ENCODE data around the gene ULK1. TPM values are rescaled to one million over a fixed set of nuclear protein-coding genes. Genes with fewer than 3 reads are reported as not detected.

Gene ULK1
- total and polyA plus RNA-seq, 9 donors, result 4.5 to 70.1 (median 46.8) TPM

- intact Hi-C loops (cut with DNase I), result loop anchor here in 2 of 4 donors (2.0 to 5.0 kb wide), 3 partner anchors 32 to 65 kb away; partner anchors contain the start of gene PUS1 (in 1 of the 2)
- Histone ChIP-seq H3K27ac (peak overlapping the region; percentile 98), H3K36me3 (no peaks in the 10 kb centered on the region), H3K9me3 (no peaks in the 10 kb centered on the region), H3K4me3 (peak overlapping the region; percentile 60), H3K27me3 (no peaks in the 10 kb centered on the region), H3K4me1 (ENCODE audit: insufficient read depth) (peaks cover 9% of the 10 kb centered on the region)
- TF ChIP-seq, protein P1, sequence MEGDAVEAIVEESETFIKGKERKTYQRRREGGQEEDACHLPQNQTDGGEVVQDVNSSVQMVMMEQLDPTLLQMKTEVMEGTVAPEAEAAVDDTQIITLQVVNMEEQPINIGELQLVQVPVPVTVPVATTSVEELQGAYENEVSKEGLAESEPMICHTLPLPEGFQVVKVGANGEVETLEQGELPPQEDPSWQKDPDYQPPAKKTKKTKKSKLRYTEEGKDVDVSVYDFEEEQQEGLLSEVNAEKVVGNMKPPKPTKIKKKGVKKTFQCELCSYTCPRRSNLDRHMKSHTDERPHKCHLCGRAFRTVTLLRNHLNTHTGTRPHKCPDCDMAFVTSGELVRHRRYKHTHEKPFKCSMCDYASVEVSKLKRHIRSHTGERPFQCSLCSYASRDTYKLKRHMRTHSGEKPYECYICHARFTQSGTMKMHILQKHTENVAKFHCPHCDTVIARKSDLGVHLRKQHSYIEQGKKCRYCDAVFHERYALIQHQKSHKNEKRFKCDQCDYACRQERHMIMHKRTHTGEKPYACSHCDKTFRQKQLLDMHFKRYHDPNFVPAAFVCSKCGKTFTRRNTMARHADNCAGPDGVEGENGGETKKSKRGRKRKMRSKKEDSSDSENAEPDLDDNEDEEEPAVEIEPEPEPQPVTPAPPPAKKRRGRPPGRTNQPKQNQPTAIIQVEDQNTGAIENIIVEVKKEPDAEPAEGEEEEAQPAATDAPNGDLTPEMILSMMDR (IDR thresholded peaks at IDR 0.05), result no peak
- TF ChIP-seq POLR2A (IDR thresholded peaks at IDR 0.05) (no peak), EP300 (IDR thresholded peaks at IDR 0.05) (no peak)
- no peak for DNase-seq
- WGBS, 3 donors, result 51 to 56% (median 54%) methylated on average over 14 of the region's 14 CpGs
Measured at GRCh38 chr12:131896811-131897270, 2.4 kb downstream of the ULK1 start.

- peak in 4 of 5 donors; percentile 44 to 59 (median 50) for DNase-seq
- no peaks in the 10 kb centered on the region for H3K9me3 ChIP-seq
- H3K4me1 ChIP-seq (ENCODE audit: insufficient read depth), result peaks cover 10% of the 10 kb centered on the region
- TF ChIP-seq, protein P1 (IDR thresholded peaks at IDR 0.05), result no peak
- TF ChIP-seq EP300 (IDR thresholded peaks at IDR 0.05) (no peak), POLR2A (IDR thresholded peaks at IDR 0.05) (no peak)
- no peaks in the 10 kb centered on the region for H3K36me3 ChIP-seq
- H3K4me3 ChIP-seq, result no peak overlapping the region
- WGBS, 3 donors, result 85 to 89% (median 85%) methylated on average over 18 of the region's 18 CpGs
- no peaks in the 10 kb centered on the region for H3K27me3 ChIP-seq
- intact Hi-C loops (cut with DNase I), result loop anchor here in 2 of 4 donors (2.0 to 5.0 kb wide), 3 partner anchors 32 to 65 kb away; partner anchors contain the start of gene PUS1 (in 1 of the 2)
- H3K27ac ChIP-seq, result peak overlapping the region; percentile 98
Measured at GRCh38 chr12:131897276-131897675, 2.9 kb downstream of the ULK1 start.

DNA sequence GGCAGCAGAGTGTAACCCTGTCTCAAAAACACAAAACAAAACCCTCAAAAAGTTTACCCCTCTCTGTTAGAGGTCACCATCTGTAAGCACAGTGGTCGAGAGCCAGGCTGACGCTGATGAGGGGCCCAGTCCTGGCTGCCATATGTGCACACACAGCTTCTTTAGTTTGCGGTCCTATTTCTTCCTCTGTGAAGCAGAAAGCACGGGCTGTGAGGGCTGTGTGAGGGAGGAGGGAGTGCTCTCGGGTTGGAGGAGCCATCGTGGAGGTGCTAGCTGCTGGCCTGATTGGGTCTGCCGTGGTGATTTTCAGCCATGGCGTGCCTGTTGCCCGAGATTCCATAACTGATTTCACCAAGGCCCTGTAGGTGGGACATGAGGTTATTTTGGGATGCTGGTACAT, 3.5 kb downstream of the ULK1 start:
- Histone ChIP-seq H3K27me3 (no peaks in the 10 kb centered on the region), H3K36me3 (no peaks in the 10 kb centered on the region), H3K27ac (peak overlapping the region in 1 of 2 donors; percentile 98), H3K4me3 (no peak overlapping the region), H3K4me1 (ENCODE audit: insufficient read depth) (peaks cover 11% of the 10 kb centered on the region), H3K9me3 (no peaks in the 10 kb centered on the region)
- TF ChIP-seq, protein P1 (IDR thresholded peaks at IDR 0.05), result no peak
- TF ChIP-seq EP300 (IDR thresholded peaks at IDR 0.05) (no peak), POLR2A (IDR thresholded peaks at IDR 0.05) (no peak)
- peak in 2 of 5 donors; percentile 27 to 34 for DNase-seq
- intact Hi-C loops (cut with DNase I), result loop anchor here in 2 of 4 donors (2.0 to 5.0 kb wide), 3 partner anchors 31 to 66 kb away; partner anchors contain the start of gene PUS1 (in 1 of the 2)
- whole genome bisulfite sequencing, 3 donors, result 77 to 83% (median 78%) methylated on average over 9 of the region's 9 CpGs

GRCh38 chr12:131900397-131900796, 6.0 kb downstream of the ULK1 start:
- Histone ChIP-seq H3K9me3 (no peaks in the 10 kb centered on the region), H3K4me1 (ENCODE audit: insufficient read depth) (peaks cover 17% of the 10 kb centered on the region), H3K27me3 (no peaks in the 10 kb centered on the region), H3K36me3 (no peaks in the 10 kb centered on the region), H3K27ac (no peak overlapping the region), H3K4me3 (no peak overlapping the region)
- 73 to 91% (median 87%) methylated on average over 6 of the region's 6 CpGs for WGBS, 3 donors
- no peak for TF ChIP-seq EP300 (IDR thresholded peaks at IDR 0.05)
- TF ChIP-seq POLR2A (IDR thresholded peaks at IDR 0.05), result no peak
- TF ChIP-seq, protein P1 (IDR thresholded peaks at IDR 0.05), result no peak
- intact Hi-C loops (cut with DNase I), result no loop called here
- peak in 1 of 5 donors; percentile 24 for DNase-seq

Measured in ovary (tissue), 9 donors.